ENCODE data around the gene CFAP46. TPM values are rescaled to one million over a fixed set of nuclear protein-coding genes. Genes with fewer than 3 reads are reported as not detected.
A peak's percentile ranks its signal among the peaks of the same experiment; 100 is the strongest.

The CFAP46 gene
- total RNA-seq = not detected

- H3K4me1 Mint-ChIP-seq (ENCODE audit: low read depth) = peaks cover 2% of the 10 kb centered on the region
- H3K36me3 Mint-ChIP-seq (ENCODE audit: low read depth) = no peaks in the 10 kb centered on the region
- no peaks in the 10 kb centered on the region for H3K9me3 Mint-ChIP-seq (ENCODE audit: insufficient read depth)
- peak within 1 kb of the TSS; percentile 43 for H3K4me3 Mint-ChIP-seq
- DNase-seq (no peak), ATAC-seq (no peak)
- peak within 1 kb of the TSS; percentile 52 for H3K27ac Mint-ChIP-seq
- H3K27me3 Mint-ChIP-seq (ENCODE audit: low read depth) = peaks cover 22% of the 10 kb centered on the region
- ChIA-PET CTCF (no interaction called here), POLR2A (no interaction called here)
These were observed at the start of gene CFAP46 for GRCh38 chr10:132942101-132943057. TSS of gene CFAP46 (minus strand) at chr10:132942570. CDS start at chr10:132942484, 86 bp downstream.

- DNase-seq (no peak), ATAC-seq (no peak)
- H3K4me1 Mint-ChIP-seq (ENCODE audit: low read depth) = no peaks in the 10 kb centered on the region
- ChIA-PET POLR2A (no interaction called here), CTCF (no interaction called here)
- H3K36me3 Mint-ChIP-seq (ENCODE audit: low read depth) = no peaks in the 10 kb centered on the region
- H3K4me3 Mint-ChIP-seq = no peak overlapping the region
- no peak overlapping the region for H3K27ac Mint-ChIP-seq
- no peaks in the 10 kb centered on the region for H3K27me3 Mint-ChIP-seq (ENCODE audit: low read depth)
- no peaks in the 10 kb centered on the region for H3K9me3 Mint-ChIP-seq (ENCODE audit: insufficient read depth)
These were observed 49.5 kb upstream of the CFAP46 start for GRCh38 chr10:132991706-132992432.

GRCh38 chr10:132990684-132991545 is 48.5 kb upstream of the CFAP46 start:
- Mint-ChIP-seq H3K4me1 (ENCODE audit: low read depth) (no peaks in the 10 kb centered on the region), H3K36me3 (ENCODE audit: low read depth) (no peaks in the 10 kb centered on the region), H3K27ac (no peak overlapping the region), H3K9me3 (ENCODE audit: insufficient read depth) (no peaks in the 10 kb centered on the region), H3K4me3 (no peak overlapping the region), H3K27me3 (ENCODE audit: low read depth) (no peaks in the 10 kb centered on the region)
- no peak for ATAC-seq
- POLR2A ChIA-PET = no interaction called here
- no peak for DNase-seq
- CTCF ChIA-PET = no interaction called here

- no peaks in the 10 kb centered on the region for H3K9me3 Mint-ChIP-seq (ENCODE audit: insufficient read depth)
- H3K27me3 Mint-ChIP-seq (ENCODE audit: low read depth) = no peaks in the 10 kb centered on the region
- ChIA-PET POLR2A (no interaction called here), CTCF (no interaction called here)
- no peak for ATAC-seq
- no peaks in the 10 kb centered on the region for H3K36me3 Mint-ChIP-seq (ENCODE audit: low read depth)
- no peak overlapping the region for H3K4me3 Mint-ChIP-seq
- H3K4me1 Mint-ChIP-seq (ENCODE audit: low read depth) = no peaks in the 10 kb centered on the region
- H3K27ac Mint-ChIP-seq = no peak overlapping the region
- no peak for DNase-seq
These were observed 47.4 kb upstream of the CFAP46 start for GRCh38 chr10:132989476-132990415.

- CTCF ChIA-PET = interaction anchor here (0.7 to 1.2 kb wide), 2 partner anchors 27 to 145 kb away, joined by 3 to 4 read pairs; no protein-coding TSS in a partner anchor
- Mint-ChIP-seq H3K4me1 (ENCODE audit: low read depth) (no peaks in the 10 kb centered on the region), H3K9me3 (ENCODE audit: insufficient read depth) (no peaks in the 10 kb centered on the region), H3K27me3 (ENCODE audit: low read depth) (no peaks in the 10 kb centered on the region), H3K27ac (no peak overlapping the region), H3K36me3 (ENCODE audit: low read depth) (no peaks in the 10 kb centered on the region), H3K4me3 (no peak overlapping the region)
- DNase-seq (no peak), ATAC-seq (no peak)
- POLR2A ChIA-PET = no interaction called here
These were observed 46.6 kb upstream of the CFAP46 start for GRCh38 chr10:132988988-132989387.

GRCh38 chr10:132987671-132988571 is 45.6 kb upstream of the CFAP46 start:
- Mint-ChIP-seq H3K4me3 (no peak overlapping the region), H3K27me3 (ENCODE audit: low read depth) (no peaks in the 10 kb centered on the region), H3K36me3 (ENCODE audit: low read depth) (no peaks in the 10 kb centered on the region), H3K4me1 (ENCODE audit: low read depth) (no peaks in the 10 kb centered on the region), H3K27ac (no peak overlapping the region), H3K9me3 (ENCODE audit: insufficient read depth) (no peaks in the 10 kb centered on the region)
- ChIA-PET CTCF (interaction anchor here (1.2 kb wide), 1 partner anchor 26 kb away, joined by 4 read pairs; no protein-coding TSS in a partner anchor), POLR2A (no interaction called here)
- DNase-seq (no peak), ATAC-seq (no peak)

- Mint-ChIP-seq H3K36me3 (ENCODE audit: low read depth) (no peaks in the 10 kb centered on the region), H3K27ac (no peak overlapping the region), H3K4me3 (no peak overlapping the region), H3K9me3 (ENCODE audit: insufficient read depth) (no peaks in the 10 kb centered on the region), H3K4me1 (ENCODE audit: low read depth) (no peaks in the 10 kb centered on the region), H3K27me3 (ENCODE audit: low read depth) (no peaks in the 10 kb centered on the region)
- POLR2A ChIA-PET = no interaction called here
- CTCF ChIA-PET = no interaction called here
- DNase-seq = no peak
- no peak for ATAC-seq
These were observed 44.6 kb upstream of the CFAP46 start for GRCh38 chr10:132986978-132987377.

GRCh38 chr10:132986576-132986975 is 44.2 kb upstream of the CFAP46 start:
- DNase-seq = no peak
- no peak for ATAC-seq
- CTCF ChIA-PET = no interaction called here
- Mint-ChIP-seq H3K9me3 (ENCODE audit: insufficient read depth) (no peaks in the 10 kb centered on the region), H3K27ac (no peak overlapping the region), H3K4me1 (ENCODE audit: low read depth) (no peaks in the 10 kb centered on the region), H3K36me3 (ENCODE audit: low read depth) (no peaks in the 10 kb centered on the region), H3K27me3 (ENCODE audit: low read depth) (no peaks in the 10 kb centered on the region), H3K4me3 (no peak overlapping the region)
- POLR2A ChIA-PET = no interaction called here

- DNase-seq = no peak
- POLR2A ChIA-PET = no interaction called here
These were observed 43.7 kb upstream of the CFAP46 start for GRCh38 chr10:132986076-132986475.

GRCh38 chr10:132985546-132985900 is 43.2 kb upstream of the CFAP46 start:
- Mint-ChIP-seq H3K9me3 (ENCODE audit: insufficient read depth) (no peaks in the 10 kb centered on the region), H3K27ac (no peak overlapping the region), H3K4me3 (no peak overlapping the region), H3K4me1 (ENCODE audit: low read depth) (no peaks in the 10 kb centered on the region), H3K27me3 (ENCODE audit: low read depth) (no peaks in the 10 kb centered on the region), H3K36me3 (ENCODE audit: low read depth) (no peaks in the 10 kb centered on the region)
- ChIA-PET CTCF (no interaction called here), POLR2A (no interaction called here)
- no peak for ATAC-seq
- no peak for DNase-seq

More at GRCh38 chr10:132986076-132986475, 43.7 kb upstream of the CFAP46 start:
- no peak overlapping the region for H3K27ac Mint-ChIP-seq
- H3K9me3 Mint-ChIP-seq (ENCODE audit: insufficient read depth) = no peaks in the 10 kb centered on the region
- no peak for ATAC-seq
- no peaks in the 10 kb centered on the region for H3K4me1 Mint-ChIP-seq (ENCODE audit: low read depth)
- no peak overlapping the region for H3K4me3 Mint-ChIP-seq
- H3K27me3 Mint-ChIP-seq (ENCODE audit: low read depth) = no peaks in the 10 kb centered on the region
- H3K36me3 Mint-ChIP-seq (ENCODE audit: low read depth) = no peaks in the 10 kb centered on the region
- CTCF ChIA-PET = no interaction called here
